H54 (cell line): ENCODE data around the gene NLRP6.

ENCODE experiments used
- DNase-seq: peaks from one replicate; pipeline ENCODE4 v3.0.0; 2011; ENCODE audit warnings: low spot score, mixed read lengths; ENCODE audit not compliant: insufficient read length
- FAIRE-seq: peaks from 3 replicates; lab custom pipeline; 2011; peaks lifted over from hg19 to GRCh38; lab: Jason Lieb, UNC
- POLR2A ChIP-seq: IDR thresholded peaks from 2 replicates; pipeline ENCODE4 v1.6.1; 2011; ENCODE audit warnings: low read depth, mild to moderate bottlenecking, low read length

The NLRP6 gene

DNA sequence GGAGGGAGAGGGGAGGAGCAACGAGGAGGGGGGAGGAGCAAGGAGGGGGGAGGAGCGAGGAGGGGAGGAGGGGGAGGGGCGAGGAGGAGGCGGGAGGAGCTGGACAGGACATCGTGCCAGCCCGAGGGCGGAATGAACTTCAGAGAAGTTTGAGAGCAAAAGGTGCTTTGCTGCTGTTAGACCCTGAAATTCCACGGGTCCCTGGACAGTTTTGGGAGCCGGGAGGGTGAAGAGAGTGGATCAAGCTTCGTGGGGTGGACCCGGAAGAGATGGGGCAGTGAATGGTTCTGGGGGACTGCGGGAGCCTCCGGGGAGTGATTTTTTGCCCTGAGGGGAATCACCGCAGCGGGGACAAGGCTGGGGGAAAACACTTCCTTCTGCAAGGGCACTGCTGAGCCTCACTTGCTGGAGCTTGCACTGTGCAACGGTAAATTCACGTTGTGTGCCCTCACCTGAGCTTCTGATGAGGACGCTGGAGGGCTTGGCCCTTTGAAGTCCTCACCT lies 10.7 kb upstream of the NLRP6 start:
- FAIRE-seq (no peak), DNase-seq (no peak)
- TF ChIP-seq POLR2A, result no peak

DNA sequence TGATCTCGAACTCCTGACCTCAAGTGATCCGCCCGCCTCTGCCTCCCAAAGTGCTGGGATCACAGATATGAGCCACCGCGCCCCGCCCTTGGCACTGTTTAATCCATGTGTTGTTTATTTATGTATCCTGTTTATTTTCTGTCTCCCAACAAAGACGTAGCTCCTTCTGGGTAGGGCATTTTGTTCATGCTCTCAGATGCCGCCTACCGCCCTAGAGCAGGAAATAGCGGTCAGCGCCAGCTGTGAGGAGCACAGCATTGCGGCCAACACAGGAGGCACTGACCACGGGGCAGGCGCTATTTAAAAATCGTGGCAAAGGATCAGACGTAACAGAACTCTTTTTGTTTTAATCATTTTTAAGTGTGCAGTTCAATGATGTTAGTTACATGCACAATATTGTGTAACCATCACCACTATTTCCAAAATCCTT lies 9.5 kb upstream of the NLRP6 start:
- DNase-seq (peak; percentile 78), FAIRE-seq (peak; percentile 36)

- no peak for DNase-seq
- no peak for TF ChIP-seq POLR2A
- no peak for FAIRE-seq
These were observed 8.9 kb upstream of the NLRP6 start for GRCh38 chr11:269146-269890.

- TF ChIP-seq POLR2A, result no peak
- FAIRE-seq (no peak), DNase-seq (no peak)
These were observed 7.5 kb upstream of the NLRP6 start for GRCh38 chr11:270451-271318.

- no peak for FAIRE-seq
- no peak for TF ChIP-seq POLR2A
These were observed 6.9 kb upstream of the NLRP6 start for GRCh38 chr11:271319-271715.

GRCh38 chr11:272195-272930 lies 5.8 kb upstream of the NLRP6 start:
- no peak for TF ChIP-seq POLR2A
- DNase-seq (no peak), FAIRE-seq (no peak)

More at GRCh38 chr11:271319-271715, 6.9 kb upstream of the NLRP6 start:
- no peak for DNase-seq

GRCh38 chr11:272931-273198 lies 5.3 kb upstream of the NLRP6 start:
- FAIRE-seq, result no peak
- no peak for DNase-seq
- no peak for TF ChIP-seq POLR2A

GRCh38 chr11:276219-276618 lies 2.0 kb upstream of the NLRP6 start:
- FAIRE-seq, result no peak
- no peak for TF ChIP-seq POLR2A
- no peak for DNase-seq

DNA sequence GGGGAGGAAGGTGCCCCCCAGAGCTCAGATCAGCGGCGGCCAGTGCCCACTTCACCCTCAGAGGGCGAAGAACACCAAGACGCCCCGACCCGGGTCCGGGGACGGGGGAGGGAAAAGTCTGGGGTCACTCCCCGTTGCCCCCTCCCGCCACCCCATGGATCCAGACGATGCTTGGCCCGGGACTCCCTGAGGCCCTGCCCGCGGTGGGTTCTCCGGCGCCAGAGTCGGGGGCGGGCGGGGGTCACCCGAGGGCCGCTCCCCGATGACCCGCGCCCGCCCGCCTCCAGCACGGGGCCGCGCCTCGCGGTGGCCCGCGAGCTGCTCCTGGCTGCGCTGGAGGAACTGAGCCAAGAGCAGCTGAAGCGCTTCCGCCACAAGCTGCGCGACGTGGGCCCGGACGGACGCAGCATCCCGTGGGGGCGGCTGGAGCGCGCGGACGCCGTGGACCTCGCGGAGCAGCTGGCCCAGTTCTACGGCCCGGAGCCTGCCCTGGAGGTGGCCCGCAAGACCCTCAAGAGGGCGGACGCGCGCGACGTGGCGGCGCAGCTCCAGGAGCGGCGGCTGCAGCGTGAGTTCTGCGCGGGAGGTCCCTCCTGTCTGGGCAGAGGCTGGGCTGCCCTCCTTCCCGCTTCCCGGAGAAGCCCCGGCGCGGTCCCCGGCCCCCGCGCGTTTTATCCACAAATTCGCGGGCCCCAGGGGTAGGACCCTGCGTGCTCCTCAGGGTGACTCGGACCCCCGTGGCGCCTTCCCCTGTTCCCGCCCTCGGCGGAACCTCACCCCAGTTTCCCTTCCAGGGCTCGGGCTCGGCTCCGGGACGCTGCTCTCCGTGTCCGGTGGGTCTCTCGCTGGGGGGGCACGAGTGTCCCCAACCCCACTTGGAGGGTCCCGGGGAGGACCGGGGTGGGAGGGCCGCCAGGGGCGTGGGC lies 1.1 kb downstream of the NLRP6 start:
- TF ChIP-seq POLR2A, result no peak
- DNase-seq, result no peak
- FAIRE-seq, result no peak

- no peak for TF ChIP-seq POLR2A
- no peak for FAIRE-seq
- no peak for DNase-seq
These were observed 1.9 kb downstream of the NLRP6 start for GRCh38 chr11:279966-280705.

DNA sequence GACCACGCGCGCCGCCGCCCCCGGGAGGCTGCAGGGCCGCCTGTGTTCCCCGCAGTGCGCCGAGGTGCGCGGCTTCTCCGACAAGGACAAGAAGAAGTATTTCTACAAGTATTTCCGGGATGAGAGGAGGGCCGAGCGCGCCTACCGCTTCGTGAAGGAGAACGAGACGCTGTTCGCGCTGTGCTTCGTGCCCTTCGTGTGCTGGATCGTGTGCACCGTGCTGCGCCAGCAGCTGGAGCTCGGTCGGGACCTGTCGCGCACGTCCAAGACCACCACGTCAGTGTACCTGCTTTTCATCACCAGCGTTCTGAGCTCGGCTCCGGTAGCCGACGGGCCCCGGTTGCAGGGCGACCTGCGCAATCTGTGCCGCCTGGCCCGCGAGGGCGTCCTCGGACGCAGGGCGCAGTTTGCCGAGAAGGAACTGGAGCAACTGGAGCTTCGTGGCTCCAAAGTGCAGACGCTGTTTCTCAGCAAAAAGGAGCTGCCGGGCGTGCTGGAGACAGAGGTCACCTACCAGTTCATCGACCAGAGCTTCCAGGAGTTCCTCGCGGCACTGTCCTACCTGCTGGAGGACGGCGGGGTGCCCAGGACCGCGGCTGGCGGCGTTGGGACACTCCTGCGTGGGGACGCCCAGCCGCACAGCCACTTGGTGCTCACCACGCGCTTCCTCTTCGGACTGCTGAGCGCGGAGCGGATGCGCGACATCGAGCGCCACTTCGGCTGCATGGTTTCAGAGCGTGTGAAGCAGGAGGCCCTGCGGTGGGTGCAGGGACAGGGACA lies 2.7 kb downstream of the NLRP6 start:
- DNase-seq (no peak), FAIRE-seq (no peak)
- TF ChIP-seq POLR2A, result no peak
